GM12875 (cell line): ENCODE results near the gene NDUFA11.
"Not testable (repeated sequence)": the region's sequence is repeated elsewhere in the genome, so short reads cannot be mapped to it uniquely, and the experiment has no call there.

Experiments
- H3K4me3 ChIP-seq: one replicate; pipeline ENCODE4 v1.5.1; 2011; ENCODE audit warnings: low read depth, low read length, control low read depth
- TF ChIP-seq, protein P1 (sequence below): IDR thresholded peaks from 2 replicates; pipeline ENCODE4 v1.5.1; 2011; ENCODE audit warnings: low read depth, mild to moderate bottlenecking, control low read depth, inconsistent platforms, low read length, moderate library complexity, borderline replicate concordance; ENCODE audit not compliant: insufficient read depth

NDUFA11 gene

DNA sequence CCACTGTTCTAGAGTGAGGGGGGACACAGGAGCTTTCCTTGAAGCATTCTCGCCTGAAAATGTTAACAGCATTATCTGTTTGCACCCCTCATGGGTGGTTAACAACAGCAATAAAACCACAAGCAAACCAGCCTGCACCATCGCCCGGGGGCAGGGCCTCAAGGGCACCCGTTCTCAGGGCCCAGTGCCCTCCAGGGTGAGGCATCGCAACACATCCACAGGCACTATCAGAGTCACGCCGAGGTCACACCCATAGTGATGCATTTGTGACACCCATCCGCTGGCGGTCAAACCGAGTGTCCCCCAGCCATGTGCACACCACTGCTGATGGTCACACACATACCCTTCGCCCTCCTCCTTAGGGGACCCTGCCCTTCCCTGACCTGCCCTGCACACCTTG is 37.8 kb downstream of the NDUFA11 start:
- TF ChIP-seq, protein P1, sequence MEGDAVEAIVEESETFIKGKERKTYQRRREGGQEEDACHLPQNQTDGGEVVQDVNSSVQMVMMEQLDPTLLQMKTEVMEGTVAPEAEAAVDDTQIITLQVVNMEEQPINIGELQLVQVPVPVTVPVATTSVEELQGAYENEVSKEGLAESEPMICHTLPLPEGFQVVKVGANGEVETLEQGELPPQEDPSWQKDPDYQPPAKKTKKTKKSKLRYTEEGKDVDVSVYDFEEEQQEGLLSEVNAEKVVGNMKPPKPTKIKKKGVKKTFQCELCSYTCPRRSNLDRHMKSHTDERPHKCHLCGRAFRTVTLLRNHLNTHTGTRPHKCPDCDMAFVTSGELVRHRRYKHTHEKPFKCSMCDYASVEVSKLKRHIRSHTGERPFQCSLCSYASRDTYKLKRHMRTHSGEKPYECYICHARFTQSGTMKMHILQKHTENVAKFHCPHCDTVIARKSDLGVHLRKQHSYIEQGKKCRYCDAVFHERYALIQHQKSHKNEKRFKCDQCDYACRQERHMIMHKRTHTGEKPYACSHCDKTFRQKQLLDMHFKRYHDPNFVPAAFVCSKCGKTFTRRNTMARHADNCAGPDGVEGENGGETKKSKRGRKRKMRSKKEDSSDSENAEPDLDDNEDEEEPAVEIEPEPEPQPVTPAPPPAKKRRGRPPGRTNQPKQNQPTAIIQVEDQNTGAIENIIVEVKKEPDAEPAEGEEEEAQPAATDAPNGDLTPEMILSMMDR = no peak

DNA sequence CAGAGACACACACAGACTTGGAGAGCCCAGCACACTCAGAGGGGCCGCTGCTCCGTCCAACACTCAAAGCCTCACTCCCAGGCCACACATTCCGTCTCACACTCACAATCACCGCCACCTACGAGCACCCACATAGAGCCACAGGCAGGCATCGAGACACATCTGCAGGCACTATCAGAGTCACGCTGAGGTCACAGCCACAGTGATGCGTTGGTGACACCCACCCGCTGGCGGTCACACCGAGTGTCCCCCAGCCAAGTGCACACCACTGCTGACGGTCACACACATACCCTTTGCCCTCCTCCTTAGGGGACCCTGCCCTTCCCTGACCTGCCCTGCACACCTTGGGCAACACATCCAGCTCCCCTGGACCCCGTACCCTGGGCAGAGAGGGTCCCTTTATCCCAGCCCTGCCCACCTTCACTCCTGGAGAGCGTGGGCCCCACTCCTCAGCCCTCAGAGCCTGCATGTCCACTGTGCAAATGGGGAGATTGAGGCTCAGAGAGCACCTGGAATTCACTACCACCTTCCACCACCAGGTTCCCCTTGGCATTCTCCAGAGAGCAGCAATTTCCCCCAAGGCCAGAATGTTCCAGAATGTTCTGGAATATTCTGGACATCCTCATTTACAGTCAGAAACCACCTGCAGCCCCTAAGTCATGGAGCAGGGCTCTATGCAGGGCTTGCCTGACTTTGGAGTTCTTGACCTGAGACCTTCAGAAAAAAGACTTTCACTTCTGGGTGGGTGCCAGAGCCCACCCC is 38.7 kb downstream of the NDUFA11 start:
- TF ChIP-seq, protein P1 = no peak

More for the DNA sequence above, 37.8 kb downstream of the NDUFA11 start:
- H3K4me3 ChIP-seq = no peak overlapping the region

DNA sequence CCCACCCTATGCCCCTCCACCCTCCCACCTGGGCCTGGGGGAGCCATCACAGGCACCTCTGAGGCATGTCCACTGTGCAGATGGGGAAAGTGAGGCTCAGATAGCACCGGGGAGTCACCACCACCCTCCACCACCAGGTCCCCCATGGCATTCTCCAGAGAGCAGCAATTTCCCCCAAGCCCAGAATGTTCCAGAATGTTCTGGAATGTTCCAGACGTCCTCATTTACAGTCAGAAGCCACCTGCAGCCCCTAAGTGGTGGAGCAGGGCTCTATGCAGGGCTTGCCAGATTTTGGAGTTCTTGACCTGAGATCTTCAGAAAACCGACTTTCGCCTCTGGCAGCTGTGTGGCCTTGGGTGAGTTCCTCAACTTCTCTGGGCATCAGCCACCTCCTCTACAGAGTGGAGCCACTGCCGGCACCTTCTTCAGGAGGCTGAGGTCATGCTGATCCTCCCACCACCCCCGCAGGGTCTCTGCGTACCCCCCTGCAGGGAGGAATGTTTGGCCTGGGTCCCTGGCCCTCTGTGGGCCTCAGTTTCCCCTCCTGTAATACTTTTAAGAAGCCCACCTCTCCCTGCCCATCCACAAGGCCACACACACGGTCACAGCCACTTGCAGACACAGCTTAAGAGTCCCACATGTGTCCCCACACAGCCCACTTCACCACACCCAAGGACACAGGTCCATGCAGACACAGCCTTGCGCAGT is 39.4 kb downstream of the NDUFA11 start:
- TF ChIP-seq, protein P1 = no peak
- H3K4me3 ChIP-seq = no peak overlapping the region

More for the DNA sequence above, 38.7 kb downstream of the NDUFA11 start:
- no peak overlapping the region for H3K4me3 ChIP-seq

- no peak overlapping the region for H3K4me3 ChIP-seq
Observed at GRCh38 chr19:5863030-5863665, 40.4 kb downstream of the NDUFA11 start.

GRCh38 chr19:5857203-5858081 is 46.1 kb downstream of the NDUFA11 start:
- no peak overlapping the region for H3K4me3 ChIP-seq
- TF ChIP-seq, protein P1 = no peak

More at GRCh38 chr19:5863030-5863665, 40.4 kb downstream of the NDUFA11 start:
- TF ChIP-seq, protein P1 = no peak

DNA sequence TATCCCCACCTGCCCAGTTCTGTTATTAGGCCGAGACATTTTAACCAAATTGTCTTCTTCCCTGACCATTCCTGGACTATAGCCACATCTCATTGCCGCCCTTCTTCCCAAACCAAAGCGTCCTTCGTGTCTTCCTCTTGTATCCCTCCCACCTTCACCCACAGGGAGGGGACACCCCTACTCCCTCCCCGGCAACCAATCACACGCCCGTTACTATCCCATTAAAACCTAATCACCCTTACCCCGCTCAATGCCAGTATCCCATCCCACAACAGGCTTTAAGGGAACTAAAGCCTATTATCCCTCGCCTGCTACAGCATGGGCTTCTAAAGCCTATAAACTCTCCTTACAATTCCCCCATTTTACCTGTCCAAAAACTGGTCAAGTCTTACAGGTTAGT is 48.4 kb downstream of the NDUFA11 start:
- not testable (repeated sequence) for H3K4me3 ChIP-seq

- not testable (repeated sequence) for H3K4me3 ChIP-seq
Observed at GRCh38 chr19:5854121-5854520, 49.5 kb downstream of the NDUFA11 start.
